Uterus (tissue), 4 donors: ENCODE measurements around the gene AK9. TPM values are rescaled to one million over a fixed set of nuclear protein-coding genes. Genes with fewer than 3 reads are reported as not detected.

ENCODE experiments used
- DNase-seq, 2 donors: peaks; one replicate each; pipeline ENCODE4 v3.0.0-alpha.2; 2019 to 2020
- H3K27ac ChIP-seq, 2 donors: fragments of 200-600 bp; sonication (generic); 1 replicate in 1 of 2; 2 replicates in 1 of 2; pipeline ENCODE4 v1.5.1; 2016 to 2018
- H3K27me3 ChIP-seq, 2 donors: fragments of 200-600 bp; sonication (generic); one replicate each; pipeline ENCODE4 v1.5.1; 2018 to 2019; ENCODE audit warnings: control low read depth in 1 of 2
- H3K36me3 ChIP-seq, 2 donors: fragments of 200-600 bp; sonication (generic); one replicate each; pipeline ENCODE4 v1.5.1; 2019; ENCODE audit warnings: control low read depth in 1 of 2
- H3K4me1 ChIP-seq, 2 donors: fragments of 200-600 bp; sonication (generic); one replicate each; pipeline ENCODE4 v1.5.1; 2018 to 2019; ENCODE audit warnings: control low read depth in 1 of 2
- H3K4me3 ChIP-seq, 2 donors: fragments of 200-600 bp; sonication (generic); 1 replicate in 1 of 2; 2 replicates in 1 of 2; pipeline ENCODE4 v1.5.1; 2018 to 2019; ENCODE audit warnings: mild to moderate bottlenecking in 1 of 2
- H3K9me3 ChIP-seq, 2 donors: fragments of 200-600 bp; sonication (generic); one replicate each; pipeline ENCODE4 v1.5.1; 2019; ENCODE audit warnings: control low read depth in 1 of 2
- CTCF ChIP-seq, 4 experiments: fragments of 200-600 bp in 2 of 4; fragments of 450-650 bp in 2 of 4; sonication (generic) in 2 of 4; IDR thresholded peaks; one replicate each; pipeline ENCODE4 v1.5.1; 2016 to 2019; ENCODE audit warnings: antibody characterized with exemption in 4 of 4, mild to moderate bottlenecking in 2 of 4, moderate library complexity in 1 of 4
- POLR2A ChIP-seq, 2 donors: fragments of 450-650 bp; IDR thresholded peaks; one replicate each; pipeline ENCODE4 v1.6.1; 2016; ENCODE audit warnings: antibody characterized with exemption in 2 of 2, mild to moderate bottlenecking in 1 of 2, moderate library complexity in 1 of 2
- intact Hi-C: fragments of 100-400 bp; cut with DNase I; formaldehyde crosslinking; loops from one replicate; pipeline ENCODE4 v1.15.1; 2023; ENCODE audit warnings: low total_unique reads
- total RNA-seq, 4 donors: library from RNA; depleted of rRNA in 3 of 4; stranded (reverse); fragments of >200 nt in 3 of 4; gene quantifications; one replicate each; pipeline versions ENCODE4 v1.1.0 to v1.2.4, GENCODE V29; 2014 to 2023
- donor health status: DM: yes; HTN: yes; CAD: no.

The AK9 gene
- total RNA-seq, 4 donors from 2014 or later, result 12.3 to 27.9 (median 13.5) TPM

- no peaks in the 10 kb centered on the region for H3K27me3 ChIP-seq
- H3K4me3 ChIP-seq, result no peak overlapping the region
- H3K9me3 ChIP-seq, result no peaks in the 10 kb centered on the region
- no peak for DNase-seq
- H3K4me1 ChIP-seq, result no peaks in the 10 kb centered on the region
- TF ChIP-seq CTCF (IDR thresholded peaks at IDR 0.05), result no peak
- H3K36me3 ChIP-seq, result no peaks in the 10 kb centered on the region
- no peak overlapping the region for H3K27ac ChIP-seq
- intact Hi-C loops, result no loop called here
These were observed 174.1 kb downstream of the AK9 start for GRCh38 chr6:109516929-109517328.

- Histone ChIP-seq H3K9me3 (no peaks in the 10 kb centered on the region), H3K4me1 (no peaks in the 10 kb centered on the region), H3K27me3 (no peaks in the 10 kb centered on the region), H3K36me3 (no peaks in the 10 kb centered on the region), H3K27ac (no peak overlapping the region), H3K4me3 (no peak overlapping the region)
- intact Hi-C loops, result no loop called here
- no peak for TF ChIP-seq POLR2A (IDR thresholded peaks at IDR 0.05)
- TF ChIP-seq CTCF (IDR thresholded peaks at IDR 0.05), result no peak
- no peak for DNase-seq
These were observed 175.1 kb downstream of the AK9 start for GRCh38 chr6:109515781-109516409.

- Histone ChIP-seq H3K27me3 (no peaks in the 10 kb centered on the region), H3K9me3 (no peaks in the 10 kb centered on the region), H3K36me3 (no peaks in the 10 kb centered on the region), H3K27ac (no peak overlapping the region), H3K4me3 (no peak overlapping the region), H3K4me1 (no peaks in the 10 kb centered on the region)
- no peak for TF ChIP-seq POLR2A (IDR thresholded peaks at IDR 0.05)
- no peak for TF ChIP-seq CTCF (IDR thresholded peaks at IDR 0.05)
- intact Hi-C loops, result no loop called here
- no peak for DNase-seq
These were observed 176.1 kb downstream of the AK9 start for GRCh38 chr6:109514946-109515345.

GRCh38 chr6:109513571-109514071 lies 177.4 kb downstream of the AK9 start:
- no peak for TF ChIP-seq POLR2A (IDR thresholded peaks at IDR 0.05)
- TF ChIP-seq CTCF (IDR thresholded peaks at IDR 0.05), result no peak
- no peak for DNase-seq
- Histone ChIP-seq H3K36me3 (no peaks in the 10 kb centered on the region), H3K4me3 (no peak overlapping the region), H3K27ac (no peak overlapping the region), H3K9me3 (no peaks in the 10 kb centered on the region), H3K27me3 (no peaks in the 10 kb centered on the region), H3K4me1 (no peaks in the 10 kb centered on the region)
- intact Hi-C loops, result no loop called here

GRCh38 chr6:109512271-109512817 lies 178.7 kb downstream of the AK9 start:
- Histone ChIP-seq H3K27me3 (no peaks in the 10 kb centered on the region), H3K4me1 (no peaks in the 10 kb centered on the region), H3K27ac (no peak overlapping the region), H3K4me3 (no peak overlapping the region), H3K9me3 (no peaks in the 10 kb centered on the region), H3K36me3 (no peaks in the 10 kb centered on the region)
- intact Hi-C loops, result no loop called here
- no peak for DNase-seq
- TF ChIP-seq CTCF (IDR thresholded peaks at IDR 0.05) (no peak), POLR2A (IDR thresholded peaks at IDR 0.05) (no peak)
